ENCODE results near the gene FNDC4.

DNA sequence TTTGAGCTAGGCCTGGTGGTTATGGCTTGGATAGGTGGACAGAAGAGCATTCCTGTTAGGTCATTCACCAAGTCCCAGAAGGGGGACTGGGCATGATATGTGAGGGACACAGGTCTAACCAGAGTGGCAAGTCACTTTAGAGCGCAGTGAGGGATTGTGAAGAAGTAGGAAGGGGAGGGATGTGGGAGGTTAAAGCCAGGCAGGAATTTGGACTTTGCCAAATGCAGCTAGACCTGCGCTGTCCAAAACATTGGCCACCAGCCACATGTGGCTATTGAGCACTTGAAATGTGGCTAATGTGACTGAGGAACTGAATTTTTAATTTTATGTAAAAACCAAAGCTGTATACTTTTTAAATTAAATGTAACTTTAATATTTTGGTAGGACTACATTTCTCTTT lies 25.3 kb upstream of the FNDC4 start:
- no peak for TF ChIP-seq YY1 (IDR thresholded peaks at IDR 0.05; ENCODE audit: insufficient read depth, insufficient read length)
- no peak for TF ChIP-seq ZNF274 (IDR thresholded peaks at IDR 0.05; ENCODE audit: low read depth, low read length)
